ENCODE results near the gene CFAP77. TPM values are rescaled to one million over a fixed set of nuclear protein-coding genes. Genes with fewer than 3 reads are reported as not detected.

CFAP77 gene
- total and polyA plus RNA-seq, 10 of the 15 experiments (the other 5 are each of a cell fraction or from before 2014, with no cell fraction given), result 0.33 TPM; not detected in 9

GRCh38 chr9:132588501-132589147 lies 178.6 kb downstream of the CFAP77 start:
- no peak for ATAC-seq
- no peaks in the 10 kb centered on the region for H3K79me2 ChIP-seq (ENCODE audit: control insufficient read depth, insufficient read depth, low read length)
- no peaks in the 10 kb centered on the region for H3K9me3 ChIP-seq (replicated peaks; ENCODE audit: control insufficient read depth, insufficient read depth, low read length)
- TF ChIP-seq CHD4 (IDR thresholded peaks at IDR 0.05), result no peak
- no peak for TF ChIP-seq NBN (IDR thresholded peaks at IDR 0.05)
- no peak for TF ChIP-seq ZNF592 (IDR thresholded peaks at IDR 0.05)
- TF ChIP-seq STAT3 (IDR thresholded peaks at IDR 0.05; ENCODE audit: low read depth, low read length), result no peak
- no peak for TF ChIP-seq USF1 (IDR thresholded peaks at IDR 0.05; ENCODE audit: borderline replicate concordance, extremely low read length, insufficient read depth, low read depth, low read length)
- no peak overlapping the region for H3K4me3 ChIP-seq
- peaks cover 5% of the 10 kb centered on the region for H4K20me1 ChIP-seq (ENCODE audit: control insufficient read depth, insufficient read depth)
- ChIA-PET SMC1A (ENCODE audit: uncharacterized antibody, unreplicated experiment) (no interaction called here), POLR2A (no interaction called here), CTCF (no interaction called here), RAD21 (ENCODE audit: unreplicated experiment) (no interaction called here)
- no peak overlapping the region for H2AFZ ChIP-seq (ENCODE audit: control insufficient read depth, low read depth, low read length)
- H3K27ac ChIP-seq (ENCODE audit: control insufficient read depth, insufficient read depth), result no peak overlapping the region
- DNase-seq (ENCODE audit: low read depth, low spot score), result no peak
- H3K36me3 ChIP-seq (ENCODE audit: control insufficient read depth in 2 of 2, insufficient read depth in 2 of 2, low read length in 1 of 2), result peaks cover 0 to under 1% of the 10 kb centered on the region in 2 experiments; a peak in 1 of 4 replicates
- no peak for FAIRE-seq
- in situ Hi-C loops (cut with MboI), result no loop called here
- no TSS peak for BruUV-seq (replicated peaks)
- intact Hi-C loops (cut with micrococcal nuclease; ENCODE audit: unreplicated experiment), result no loop called here
- no peak overlapping the region for H3K4me2 ChIP-seq (ENCODE audit: control insufficient read depth, insufficient read depth)
- peaks cover 19 to 23% of the 10 kb centered on the region in 2 experiments for H3K27me3 ChIP-seq (replicated peaks in 1 of 2; ENCODE audit: control insufficient read depth in 2 of 2, insufficient read depth in 2 of 2, low read length in 1 of 2)
- WGBS (ENCODE audit: insufficient coverage, insufficient replicate concordance, low lambda C conversion rate, missing lambda C conversion rate), result 45% methylated on average over 28 of the region's 28 CpGs
- H3K9ac ChIP-seq (ENCODE audit: control insufficient read depth, insufficient read depth, low read length), result no peak overlapping the region
- H3K4me1 ChIP-seq (ENCODE audit: control insufficient read depth, insufficient read depth, low read length), result no peaks in the 10 kb centered on the region
